ENCODE measurements around the gene PTPRCAP.
"Not testable (repeated sequence)": the region's sequence is repeated elsewhere in the genome, so short reads cannot be mapped to it uniquely, and the experiment has no call there.

Gene PTPRCAP, protein sequence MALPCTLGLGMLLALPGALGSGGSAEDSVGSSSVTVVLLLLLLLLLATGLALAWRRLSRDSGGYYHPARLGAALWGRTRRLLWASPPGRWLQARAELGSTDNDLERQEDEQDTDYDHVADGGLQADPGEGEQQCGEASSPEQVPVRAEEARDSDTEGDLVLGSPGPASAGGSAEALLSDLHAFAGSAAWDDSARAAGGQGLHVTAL

DNA sequence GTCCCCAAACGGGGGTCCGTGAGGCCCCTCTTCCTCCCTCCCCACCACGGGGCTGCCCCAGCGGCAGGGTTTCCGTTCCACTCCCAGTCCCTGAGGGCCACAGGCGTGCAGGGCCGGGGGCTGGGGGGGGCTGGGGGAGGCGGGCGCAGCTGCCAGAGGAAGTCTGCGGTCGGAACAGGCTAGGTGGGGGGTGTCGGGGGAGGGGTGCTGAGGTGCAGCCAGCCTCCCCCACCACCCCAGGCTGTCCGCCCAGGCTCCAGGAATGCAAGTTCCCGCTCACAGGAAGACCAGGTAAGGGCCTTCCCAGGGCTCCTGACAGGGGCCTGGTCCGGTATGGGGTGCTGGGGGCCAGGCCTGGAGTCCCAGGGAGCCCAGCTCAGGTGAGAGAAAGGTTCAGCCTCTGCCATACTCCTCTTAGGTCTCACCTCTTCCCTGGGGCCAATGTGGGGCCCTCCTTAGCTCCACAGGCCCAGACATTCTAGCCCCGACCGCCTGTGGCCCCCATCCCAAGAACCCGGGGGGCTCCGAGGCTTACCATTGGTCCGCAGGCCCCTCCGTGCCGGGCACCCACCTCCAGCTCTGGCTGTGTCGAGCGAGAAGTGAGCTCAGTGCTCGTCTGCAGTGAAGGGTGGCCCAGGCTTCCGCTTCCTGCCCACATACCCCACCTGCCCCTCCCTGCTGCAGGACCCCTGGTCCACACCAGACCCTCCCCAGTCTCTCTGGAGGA lies at the start of gene PTPRCAP:
Gene PTPRCAP (minus strand): TSS at position 601 of the 727 bp plus-strand sequence. CDS start 63 bp downstream, at position 538.
- H3K27ac ChIP-seq: peak within 1 kb of the TSS in 20 of 21 experiments; percentile 6 to 97 (median 70)
- H3K4me3 ChIP-seq: peak within 1 kb of the TSS; percentile 19 to 48 (median 34)

- H3K4me3 ChIP-seq: no peak overlapping the region
- H3K27ac ChIP-seq: peak overlapping the region in 9 of 21 experiments; percentile 8 to 96 (median 46)
These were observed 49.2 kb upstream of the PTPRCAP start for GRCh38 chr11:67486481-67487195.

- H3K4me3 ChIP-seq: not testable (repeated sequence)
- peak overlapping the region in 7 of 21 experiments; percentile 29 to 96 (median 63) for H3K27ac ChIP-seq
These were observed 48.4 kb upstream of the PTPRCAP start for GRCh38 chr11:67485873-67486361.

DNA sequence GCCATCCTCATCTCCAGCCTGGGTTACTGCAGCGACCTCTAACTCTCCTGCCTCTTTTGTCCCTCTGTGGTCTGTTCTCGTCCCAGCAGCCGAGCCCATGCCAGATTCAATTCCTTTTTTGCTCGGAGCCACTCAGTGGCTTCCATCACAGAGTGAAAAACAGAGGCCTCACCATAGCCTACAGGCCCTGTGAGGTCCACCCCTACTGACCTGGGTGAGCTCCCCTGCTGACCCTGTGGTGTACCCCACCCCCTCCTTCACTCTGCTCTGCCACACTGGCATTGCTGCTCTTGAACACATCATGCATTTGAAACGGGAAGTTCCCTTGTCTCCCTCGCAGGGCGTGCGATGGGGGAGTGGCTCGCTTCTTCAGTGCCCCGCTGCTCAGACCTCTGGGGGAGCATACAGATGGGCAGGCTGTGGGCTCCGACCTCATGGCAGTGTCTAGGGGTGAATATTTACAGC lies 47.4 kb upstream of the PTPRCAP start:
- Histone ChIP-seq H3K4me3 (peak overlapping the region in 2 of 7 experiments; percentile 17 to 49), H3K27ac (peak overlapping the region in 15 of 21 experiments; percentile 13 to 96 (median 84))

DNA sequence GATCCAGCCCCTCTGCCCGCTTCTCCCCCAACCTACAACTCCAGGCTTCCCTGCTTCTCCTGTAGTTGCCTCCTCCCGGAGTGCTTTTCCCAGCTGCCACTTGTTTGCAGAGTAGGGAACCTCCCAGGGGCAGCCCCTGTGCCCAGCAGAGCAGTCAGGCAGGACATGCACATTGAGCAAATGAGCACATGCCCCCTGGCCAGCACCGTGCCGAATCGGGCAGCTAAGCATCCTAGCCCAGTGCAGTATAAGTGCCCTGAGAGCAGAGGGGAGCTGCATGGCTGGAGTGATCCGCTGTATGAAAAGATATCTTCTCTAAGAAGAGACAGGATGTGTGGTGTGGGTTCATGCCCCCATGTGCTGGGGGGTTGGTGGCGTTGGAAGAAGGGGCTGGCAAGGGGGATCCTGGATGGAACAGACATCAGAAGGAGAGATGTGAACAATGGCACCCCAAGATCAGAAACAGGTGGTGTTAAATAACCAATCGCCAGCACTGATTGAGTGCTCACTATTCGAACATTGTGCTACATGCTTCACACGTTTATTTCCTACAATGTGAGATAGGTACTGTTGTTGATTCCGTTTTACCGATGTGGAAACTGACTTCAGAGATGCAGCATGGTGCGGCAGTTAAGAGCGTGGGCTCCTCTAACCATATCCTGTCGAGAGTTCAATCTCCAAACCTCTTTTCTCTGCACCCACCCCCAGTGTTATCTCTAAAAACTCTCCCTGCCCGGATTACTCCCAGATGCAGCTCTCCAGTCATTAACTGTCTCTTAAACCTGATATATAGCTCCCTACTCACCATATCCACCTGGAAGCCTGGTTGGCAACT lies 46.6 kb upstream of the PTPRCAP start:
- Histone ChIP-seq H3K4me3 (peak overlapping the region; percentile 30 to 50 (median 44)), H3K27ac (peak overlapping the region in 17 of 21 experiments; percentile 9 to 96 (median 84))

DNA sequence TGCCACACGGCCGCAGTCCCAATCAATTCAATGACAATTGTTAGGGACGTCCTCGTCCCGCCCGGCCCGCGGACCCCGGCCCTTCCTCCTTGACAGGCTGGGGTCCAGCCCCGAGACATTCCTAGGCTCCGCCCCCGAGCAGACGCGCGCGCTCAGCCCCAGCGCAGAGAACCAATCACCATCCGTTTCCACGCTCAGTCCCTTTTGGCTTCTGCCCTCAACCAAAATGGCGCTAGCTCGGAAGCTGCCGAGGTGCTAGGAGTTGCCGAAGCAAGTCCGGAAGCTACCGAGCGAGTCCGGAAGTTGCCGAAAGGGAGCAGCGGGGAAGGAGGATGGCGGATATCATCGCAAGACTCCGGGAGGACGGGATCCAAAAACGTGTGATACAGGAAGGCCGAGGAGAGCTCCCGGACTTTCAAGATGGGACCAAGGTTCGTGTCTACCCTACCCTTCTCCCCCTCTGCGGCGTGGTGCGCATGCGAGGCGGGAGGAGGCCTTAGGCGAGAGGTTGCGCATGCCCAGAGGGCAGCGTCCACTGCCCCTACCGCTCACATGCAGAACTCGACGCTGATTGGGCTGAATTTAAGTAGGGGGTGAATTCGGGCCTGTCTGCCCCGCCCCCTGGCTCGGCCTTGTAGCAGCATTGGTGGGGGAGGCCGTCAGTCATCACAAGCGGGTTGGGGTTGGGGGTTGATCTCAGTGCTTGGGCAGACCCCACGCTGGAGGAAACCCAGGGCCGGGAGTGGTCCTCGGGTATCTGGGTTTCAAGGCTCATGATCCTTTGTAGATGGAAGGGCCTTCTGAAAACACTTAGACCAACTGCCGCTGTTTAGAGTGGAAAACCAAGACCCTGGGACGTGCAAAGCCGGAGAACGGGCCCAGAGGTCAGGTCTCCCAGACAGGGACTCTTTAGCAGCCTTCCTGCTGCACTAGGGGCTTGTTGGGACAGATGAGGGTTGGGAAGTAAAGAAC lies 45.6 kb upstream of the PTPRCAP start, which contains the start of gene AIP:
Gene AIP (plus strand): TSS at position 200 of the 972 bp plus-strand sequence. CDS start 133 bp downstream, at position 333.
- H3K27ac ChIP-seq: peak within 1 kb of the TSS in 20 of 21 experiments; percentile 22 to 96 (median 84)
- H3K4me3 ChIP-seq: peak within 1 kb of the TSS; percentile 30 to 50 (median 44)

GRCh38 chr11:67482275-67482826 lies 44.9 kb upstream of the PTPRCAP start:
- Histone ChIP-seq H3K4me3 (peak overlapping the region; percentile 30 to 50 (median 44)), H3K27ac (peak overlapping the region in 20 of 21 experiments; percentile 7 to 96 (median 84))

- not testable (repeated sequence) for H3K4me3 ChIP-seq, H3K27ac ChIP-seq
These were observed 40.0 kb upstream of the PTPRCAP start for GRCh38 chr11:67477344-67478050.

- not testable (repeated sequence) for H3K27ac ChIP-seq, H3K4me3 ChIP-seq
These were observed 39.2 kb upstream of the PTPRCAP start for GRCh38 chr11:67476692-67477091.

GRCh38 chr11:67472882-67473281 lies 35.4 kb upstream of the PTPRCAP start:
- H3K27ac ChIP-seq: no peak overlapping the region
- H3K4me3 ChIP-seq: no peak overlapping the region

- Histone ChIP-seq H3K27ac (no peak overlapping the region), H3K4me3 (no peak overlapping the region)
These were observed 33.0 kb upstream of the PTPRCAP start for GRCh38 chr11:67470337-67471002.

DNA sequence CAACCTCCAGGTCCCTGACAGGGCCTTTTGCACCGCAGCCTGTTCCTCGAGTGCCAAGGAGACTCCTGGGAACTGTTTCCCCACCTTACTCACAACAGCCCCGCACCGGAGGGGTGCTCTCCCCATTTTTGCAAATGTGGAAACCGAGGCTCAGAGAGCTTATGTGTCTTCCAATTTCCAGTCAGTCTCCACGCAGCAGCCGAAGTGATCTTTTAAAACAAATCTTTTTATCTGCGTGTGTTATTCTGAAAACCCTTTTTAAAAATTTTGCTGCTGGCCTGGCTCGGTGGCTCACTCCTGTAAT lies 32.0 kb upstream of the PTPRCAP start:
- Histone ChIP-seq H3K4me3 (peak overlapping the region; percentile 62 to 98 (median 82)), H3K27ac (peak overlapping the region; percentile 48 to 99 (median 95))

GRCh38 chr11:67468759-67469507 lies 31.5 kb upstream of the PTPRCAP start, which contains the start of gene TMEM134:
TMEM134 (minus strand) TSS chr11:67469251; CDS start chr11:67469192, 59 bp downstream.
- Histone ChIP-seq H3K4me3 (peak within 1 kb of the TSS; percentile 62 to 98 (median 82)), H3K27ac (peak within 1 kb of the TSS; percentile 87 to 99 (median 96))

DNA sequence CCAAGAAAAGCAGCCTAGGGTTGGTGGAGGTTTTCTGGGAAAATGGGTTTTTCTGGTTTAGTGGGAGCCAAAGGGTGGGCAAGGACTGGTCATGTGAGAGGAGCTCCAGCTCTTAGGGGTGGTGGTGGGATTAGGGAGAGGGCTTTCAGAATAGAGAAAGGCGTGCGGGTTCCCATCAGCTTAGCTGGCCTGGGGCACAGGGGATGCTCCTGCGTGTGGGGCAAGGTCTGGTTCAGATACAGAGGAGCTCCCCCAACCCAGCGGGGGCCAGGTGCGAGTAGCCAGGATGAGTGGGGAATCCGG lies 30.9 kb upstream of the PTPRCAP start:
- peak overlapping the region; percentile 87 to 99 (median 96) for H3K27ac ChIP-seq
- peak overlapping the region; percentile 62 to 98 (median 82) for H3K4me3 ChIP-seq

DNA sequence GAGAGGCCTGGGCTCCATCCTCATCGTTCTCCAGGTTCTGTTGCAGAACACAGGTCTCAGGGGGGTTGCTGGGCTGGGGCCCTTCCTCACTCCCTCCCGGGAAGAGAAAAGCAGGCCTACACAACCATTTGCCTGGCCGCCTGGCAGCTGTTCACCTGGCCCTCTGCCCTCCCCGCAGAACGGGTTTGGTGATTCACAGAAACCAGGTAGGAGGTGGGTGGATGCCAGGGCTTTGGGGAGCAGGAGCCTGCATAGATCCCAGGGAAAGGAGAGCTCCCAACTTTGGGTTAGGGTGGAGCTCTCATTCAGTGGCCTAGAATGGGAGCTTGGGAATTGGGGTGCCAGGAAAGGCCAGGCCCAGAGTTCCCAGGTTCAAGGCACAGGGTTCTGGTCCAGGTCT lies 30.6 kb upstream of the PTPRCAP start:
- H3K4me3 ChIP-seq: peak overlapping the region; percentile 62 to 98 (median 82)
- H3K27ac ChIP-seq: peak overlapping the region; percentile 87 to 99 (median 96)

Data from skin epidermis (tissue), 12 donors.